Measurements from ENCODE around the gene TRIP4. TPM values are rescaled to one million over a fixed set of nuclear protein-coding genes. Genes with fewer than 3 reads are reported as not detected.
"Not testable (repeated sequence)": the region's sequence is repeated elsewhere in the genome, so short reads cannot be mapped to it uniquely, and the experiment has no call there.

Gene TRIP4
- total RNA-seq, 3 donors from 2014 or later: 23.8 to 36.9 (median 28.2) TPM

DNA sequence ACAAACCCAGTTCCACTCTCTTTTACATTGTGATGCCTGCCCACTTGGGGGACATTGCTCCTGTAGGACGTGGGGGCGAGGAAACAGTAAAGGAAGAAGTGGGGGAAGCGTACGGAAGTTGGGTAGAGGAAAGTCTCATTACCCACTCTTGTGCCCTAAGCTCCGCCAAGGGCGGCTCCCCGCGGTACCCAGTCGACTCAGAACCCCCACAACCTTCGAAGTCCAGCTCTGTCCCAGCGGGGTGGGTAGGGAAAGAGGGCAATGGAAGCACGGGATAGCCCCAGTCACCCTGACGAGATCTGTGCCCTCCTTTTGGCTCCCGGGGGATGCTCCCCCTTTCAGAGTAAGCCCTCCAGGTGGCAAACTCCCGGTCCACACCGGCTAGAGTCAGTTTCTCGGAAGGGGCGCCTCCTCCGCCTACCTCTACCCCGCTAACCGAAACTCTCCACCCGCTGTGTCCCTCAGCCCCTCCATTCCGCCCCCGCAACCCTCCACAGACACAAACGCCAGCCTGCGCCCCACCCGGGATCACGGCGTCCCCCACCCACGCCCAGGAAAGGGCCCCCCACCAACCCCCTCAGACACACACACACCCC lies 32.2 kb upstream of the TRIP4 start:
- Histone ChIP-seq H3K36me3 (ENCODE audit: low read depth) (no peaks in the 10 kb centered on the region), H3K9me3 (no peaks in the 10 kb centered on the region), H3K4me1 (ENCODE audit: low read depth) (peaks cover 4% of the 10 kb centered on the region), H3K4me3 (peak overlapping the region; percentile 30)
- DNase-seq (no peak), ATAC-seq (peak; percentile 36)
- TF ChIP-seq, protein P1, sequence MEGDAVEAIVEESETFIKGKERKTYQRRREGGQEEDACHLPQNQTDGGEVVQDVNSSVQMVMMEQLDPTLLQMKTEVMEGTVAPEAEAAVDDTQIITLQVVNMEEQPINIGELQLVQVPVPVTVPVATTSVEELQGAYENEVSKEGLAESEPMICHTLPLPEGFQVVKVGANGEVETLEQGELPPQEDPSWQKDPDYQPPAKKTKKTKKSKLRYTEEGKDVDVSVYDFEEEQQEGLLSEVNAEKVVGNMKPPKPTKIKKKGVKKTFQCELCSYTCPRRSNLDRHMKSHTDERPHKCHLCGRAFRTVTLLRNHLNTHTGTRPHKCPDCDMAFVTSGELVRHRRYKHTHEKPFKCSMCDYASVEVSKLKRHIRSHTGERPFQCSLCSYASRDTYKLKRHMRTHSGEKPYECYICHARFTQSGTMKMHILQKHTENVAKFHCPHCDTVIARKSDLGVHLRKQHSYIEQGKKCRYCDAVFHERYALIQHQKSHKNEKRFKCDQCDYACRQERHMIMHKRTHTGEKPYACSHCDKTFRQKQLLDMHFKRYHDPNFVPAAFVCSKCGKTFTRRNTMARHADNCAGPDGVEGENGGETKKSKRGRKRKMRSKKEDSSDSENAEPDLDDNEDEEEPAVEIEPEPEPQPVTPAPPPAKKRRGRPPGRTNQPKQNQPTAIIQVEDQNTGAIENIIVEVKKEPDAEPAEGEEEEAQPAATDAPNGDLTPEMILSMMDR (IDR thresholded peaks at IDR 0.05): no peak
- intact Hi-C loops (cut with DNase I, micrococcal nuclease): no loop called here

DNA sequence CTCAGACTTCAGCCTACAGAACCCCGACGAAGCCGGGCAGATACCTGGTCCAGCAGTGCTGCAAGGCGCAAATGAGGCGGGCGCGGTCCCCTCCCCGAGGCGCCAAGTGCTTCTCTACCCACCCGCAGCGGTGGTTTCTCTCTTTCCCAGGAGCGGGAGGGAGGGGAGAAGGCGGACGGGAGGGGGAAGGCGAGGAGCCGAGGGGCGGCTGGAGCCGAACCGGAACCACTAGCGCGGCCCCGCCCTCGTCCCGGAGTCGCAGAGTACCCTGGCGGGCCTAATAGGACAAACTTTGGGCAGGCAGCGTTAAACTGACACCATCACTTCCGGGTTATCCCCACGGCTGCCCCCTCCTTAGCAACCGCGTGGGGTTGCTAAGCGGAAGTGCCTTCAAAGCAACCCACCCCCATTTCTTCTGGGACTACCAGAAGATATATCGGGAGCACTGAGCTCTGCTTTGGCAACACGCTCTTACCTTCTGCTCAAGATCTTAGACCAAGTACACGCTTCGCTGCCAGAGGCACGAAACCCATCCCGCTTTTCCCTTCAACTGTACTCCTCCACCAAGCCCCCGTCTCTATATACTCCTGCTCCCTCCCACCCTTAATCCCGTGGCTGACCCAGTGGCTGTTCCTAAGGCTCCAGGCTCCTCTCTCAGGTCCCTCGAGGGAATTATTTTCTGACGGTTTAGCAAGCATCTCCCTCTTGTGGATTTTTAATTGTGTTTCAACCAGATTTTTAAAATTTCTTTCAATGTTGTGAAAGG lies 31.5 kb upstream of the TRIP4 start, which contains the start of gene CSNK1G1:
TSS of gene CSNK1G1 (minus strand) at position 230 of the 766 bp plus-strand sequence. CDS start 55,674 bp downstream, outside the sequence.
- Histone ChIP-seq H3K9me3 (no peaks in the 10 kb centered on the region), H3K4me1 (ENCODE audit: low read depth) (peaks cover 4% of the 10 kb centered on the region), H3K4me3 (peak within 1 kb of the TSS; percentile 30), H3K36me3 (ENCODE audit: low read depth) (no peaks in the 10 kb centered on the region)
- TF ChIP-seq, protein P1 (IDR thresholded peaks at IDR 0.05): no peak
- DNase-seq (peak; percentile 93 to 95 (median 95)), ATAC-seq (peak; percentile 99)
- intact Hi-C loops (cut with DNase I, micrococcal nuclease): no loop called here

DNA sequence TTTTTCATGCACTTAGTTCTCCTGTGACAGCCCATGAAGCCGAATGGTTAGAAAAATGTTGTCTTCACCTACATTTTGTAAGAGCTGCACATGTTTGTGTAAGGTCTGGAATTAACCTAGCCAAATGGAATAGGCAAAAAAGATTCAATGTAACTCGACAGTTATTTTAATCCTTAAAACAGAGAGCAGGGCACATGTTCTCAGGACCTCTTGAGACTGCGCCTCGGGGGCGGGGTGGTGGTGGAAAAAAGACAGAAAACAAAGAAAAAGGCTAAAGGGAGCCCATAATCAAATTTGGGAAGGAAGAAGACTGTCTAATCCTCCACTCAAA lies 31.0 kb upstream of the TRIP4 start:
- Histone ChIP-seq H3K4me1 (ENCODE audit: low read depth) (peaks cover 4% of the 10 kb centered on the region), H3K36me3 (ENCODE audit: low read depth) (no peaks in the 10 kb centered on the region), H3K4me3 (no peak overlapping the region), H3K9me3 (no peaks in the 10 kb centered on the region)
- TF ChIP-seq, protein P1 (IDR thresholded peaks at IDR 0.05): no peak
- DNase-seq (no peak), ATAC-seq (no peak)
- intact Hi-C loops (cut with DNase I, micrococcal nuclease): no loop called here

DNA sequence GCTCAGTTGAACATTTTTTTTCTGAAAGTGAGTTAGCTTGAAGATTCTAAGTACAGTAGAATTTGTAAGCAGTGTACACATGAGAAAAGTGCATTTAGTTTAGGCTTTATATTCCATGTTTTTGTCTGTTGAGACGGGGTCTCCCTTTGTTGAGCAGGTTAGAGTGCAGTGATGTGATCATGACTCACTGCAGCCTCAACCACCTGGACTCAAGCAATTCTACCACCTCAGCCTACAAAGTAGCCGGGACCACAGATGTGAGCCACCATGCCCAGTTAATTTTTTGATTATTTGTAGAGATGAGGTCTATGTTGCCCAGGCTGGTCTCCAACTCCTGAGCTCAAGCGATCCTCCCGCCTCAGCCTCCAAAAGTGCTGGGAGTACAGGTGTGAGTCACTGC lies 26.4 kb upstream of the TRIP4 start:
- TF ChIP-seq, protein P1 (IDR thresholded peaks at IDR 0.05): no peak
- DNase-seq (no peak), ATAC-seq (no peak)
- Histone ChIP-seq H3K4me1 (ENCODE audit: low read depth) (no peaks in the 10 kb centered on the region), H3K9me3 (no peaks in the 10 kb centered on the region), H3K4me3 (no peak overlapping the region), H3K36me3 (ENCODE audit: low read depth) (no peaks in the 10 kb centered on the region)
- intact Hi-C loops (cut with DNase I, micrococcal nuclease): no loop called here

DNA sequence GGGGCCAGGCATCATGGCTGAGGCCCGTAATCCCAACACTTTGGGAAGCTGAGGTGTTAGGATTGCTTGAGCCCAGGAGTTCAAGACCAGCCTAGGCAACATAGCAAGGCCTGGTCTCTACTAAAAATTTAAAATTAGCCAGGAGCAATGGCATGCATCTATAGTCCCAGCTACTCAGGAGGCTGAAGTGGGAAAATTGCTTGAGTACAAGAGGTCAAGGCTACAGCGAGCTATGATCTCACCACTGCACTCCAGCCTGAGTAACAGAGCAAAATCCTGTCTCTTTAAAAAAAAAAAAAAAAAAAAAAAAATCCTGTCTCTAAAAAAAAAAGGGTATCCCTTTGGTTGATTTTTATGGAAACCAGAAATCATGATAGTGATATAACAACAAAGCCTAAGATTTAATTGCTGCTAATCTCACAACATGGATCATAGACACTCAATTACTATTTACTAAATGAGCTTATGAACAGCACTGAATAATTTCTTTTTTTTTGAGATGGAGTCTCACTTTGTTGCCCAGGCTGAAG lies 18.5 kb upstream of the TRIP4 start:
- ATAC-seq (no peak), DNase-seq (no peak)
- Histone ChIP-seq H3K4me1 (ENCODE audit: low read depth) (no peaks in the 10 kb centered on the region), H3K36me3 (ENCODE audit: low read depth) (no peaks in the 10 kb centered on the region), H3K9me3 (no peaks in the 10 kb centered on the region), H3K4me3 (no peak overlapping the region)
- TF ChIP-seq, protein P1 (IDR thresholded peaks at IDR 0.05): no peak
- intact Hi-C loops (cut with DNase I, micrococcal nuclease): no loop called here

DNA sequence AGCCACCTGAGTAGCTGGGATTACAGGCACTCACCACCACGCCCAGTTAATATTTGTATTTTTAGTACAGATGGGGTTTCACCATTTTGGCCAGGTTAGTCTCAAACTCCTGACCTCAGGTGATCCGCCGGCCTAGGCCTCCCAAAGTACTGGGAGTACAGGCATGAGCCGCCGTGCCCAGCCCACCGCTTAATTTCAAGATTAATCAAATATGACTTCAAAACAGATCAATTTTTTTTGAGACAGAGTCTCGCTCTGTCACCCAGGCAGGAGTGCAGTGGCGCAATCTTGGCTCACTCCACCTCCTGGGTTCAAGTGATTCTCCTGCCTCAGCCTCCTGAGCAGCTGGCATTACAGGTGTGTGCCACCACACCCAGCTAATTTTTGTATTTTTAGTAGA lies 16.3 kb upstream of the TRIP4 start:
- ATAC-seq; H3K4me3 ChIP-seq; H3K36me3 ChIP-seq (ENCODE audit: low read depth); DNase-seq; intact Hi-C loops (cut with DNase I, micrococcal nuclease); H3K4me1 ChIP-seq (ENCODE audit: low read depth); H3K9me3 ChIP-seq: not testable (repeated sequence)
